NCI-H1092 (cell line): ENCODE data around the gene ZNF740.
A peak's percentile ranks its signal among the peaks of the same experiment; 100 is the strongest.
"Not testable (repeated sequence)": the region's sequence is repeated elsewhere in the genome, so short reads cannot be mapped to it uniquely, and the experiment has no call there.

Source experiments
- DNase-seq: peaks from one replicate; lab custom pipeline; 2025; lab: John Stamatoyannopoulos, UW

Gene ZNF740

GRCh38 chr12:53173085-53173715 lies 7.3 kb upstream of the ZNF740 start:
- no peak for DNase-seq

GRCh38 chr12:53174881-53175491 lies 5.5 kb upstream of the ZNF740 start:
- DNase-seq, result peak; percentile 69

GRCh38 chr12:53176750-53177149 lies 3.8 kb upstream of the ZNF740 start:
- no peak for DNase-seq

GRCh38 chr12:53177447-53177846 lies 3.1 kb upstream of the ZNF740 start:
- not testable (repeated sequence) for DNase-seq

GRCh38 chr12:53178803-53179202 lies 1.7 kb upstream of the ZNF740 start:
- not testable (repeated sequence) for DNase-seq

GRCh38 chr12:53179687-53180219 lies 769 bp upstream of the ZNF740 start:
- DNase-seq, result no peak

- peak; percentile 52 for DNase-seq
These were observed 566 bp downstream of the ZNF740 start for GRCh38 chr12:53180931-53181645.

- no peak for DNase-seq
These were observed 1.4 kb downstream of the ZNF740 start for GRCh38 chr12:53181935-53182334.

- DNase-seq, result no peak
These were observed 2.4 kb downstream of the ZNF740 start for GRCh38 chr12:53182903-53183302.

- DNase-seq, result no peak
These were observed 4.3 kb downstream of the ZNF740 start for GRCh38 chr12:53184828-53185227.

- DNase-seq, result no peak
These were observed 5.1 kb downstream of the ZNF740 start for GRCh38 chr12:53185582-53186153.

GRCh38 chr12:53186745-53187144 lies 6.2 kb downstream of the ZNF740 start:
- DNase-seq, result no peak

- no peak for DNase-seq
These were observed 6.8 kb downstream of the ZNF740 start for GRCh38 chr12:53187145-53187899.

- DNase-seq, result no peak
These were observed 9.7 kb downstream of the ZNF740 start for GRCh38 chr12:53190108-53190729.

- no peak for DNase-seq
These were observed 10.8 kb downstream of the ZNF740 start for GRCh38 chr12:53191096-53191884.

GRCh38 chr12:53191885-53192530 lies 11.5 kb downstream of the ZNF740 start:
- no peak for DNase-seq

GRCh38 chr12:53192531-53193021 lies 12.1 kb downstream of the ZNF740 start:
- no peak for DNase-seq

- no peak for DNase-seq
These were observed 12.5 kb downstream of the ZNF740 start for GRCh38 chr12:53193040-53193439.

- no peak for DNase-seq
These were observed 13.6 kb downstream of the ZNF740 start for GRCh38 chr12:53193985-53194716.
